Adipocyte (in vitro differentiated cells): ENCODE data around the gene ZBTB7C.

Experiments used
- DNase-seq: peaks from one replicate; pipeline ENCODE4 v3.0.0-alpha.2; 2015; ENCODE audit warnings: low read depth
- H3K27me3 ChIP-seq: replicated peaks from 2 replicates; pipeline ENCODE4 v1.7.0; 2013; ENCODE audit warnings: mild to moderate bottlenecking, low read length, moderate library complexity; ENCODE audit not compliant: control insufficient read depth, insufficient read depth
- H3K36me3 ChIP-seq: 2 replicates; pipeline ENCODE4 v1.7.0; 2013; ENCODE audit warnings: low read length, mild to moderate bottlenecking, moderate library complexity; ENCODE audit not compliant: control insufficient read depth, insufficient read depth, severe bottlenecking
- H3K4me1 ChIP-seq: 2 replicates; pipeline ENCODE4 v1.7.0; 2013; ENCODE audit warnings: mild to moderate bottlenecking, low read length, moderate library complexity; ENCODE audit not compliant: control insufficient read depth, insufficient read depth
- H3K4me3 ChIP-seq: 2 replicates; pipeline ENCODE4 v1.7.0; 2013; ENCODE audit warnings: mild to moderate bottlenecking, low read length, moderate library complexity
- H3K9ac ChIP-seq: 2 replicates; pipeline ENCODE4 v1.7.0; 2013; ENCODE audit warnings: mild to moderate bottlenecking, low read length, moderate library complexity
- H3K9me3 ChIP-seq: 2 replicates; pipeline ENCODE4 v1.7.0; 2013; ENCODE audit warnings: mild to moderate bottlenecking, low read length, moderate library complexity; ENCODE audit not compliant: control insufficient read depth

Gene ZBTB7C

GRCh38 chr18:48318436-48318835 lies 90.7 kb downstream of the ZBTB7C start:
- H3K9me3 ChIP-seq = no peaks in the 10 kb centered on the region
- peaks cover 11% of the 10 kb centered on the region for H3K4me1 ChIP-seq
- no peaks in the 10 kb centered on the region for H3K27me3 ChIP-seq
- H3K4me3 ChIP-seq = no peak overlapping the region
- H3K9ac ChIP-seq = no peak overlapping the region
- H3K36me3 ChIP-seq = no peaks in the 10 kb centered on the region
- DNase-seq = no peak

- Histone ChIP-seq H3K9me3 (no peaks in the 10 kb centered on the region), H3K9ac (no peak overlapping the region), H3K4me1 (peaks cover 11% of the 10 kb centered on the region), H3K36me3 (no peaks in the 10 kb centered on the region), H3K4me3 (no peak overlapping the region), H3K27me3 (no peaks in the 10 kb centered on the region)
- DNase-seq = no peak
Measured at GRCh38 chr18:48317781-48318381, 91.3 kb downstream of the ZBTB7C start.

- H3K9ac ChIP-seq = no peak overlapping the region
- no peaks in the 10 kb centered on the region for H3K9me3 ChIP-seq
- no peaks in the 10 kb centered on the region for H3K27me3 ChIP-seq
- DNase-seq = no peak
- H3K4me1 ChIP-seq = peaks cover 11% of the 10 kb centered on the region
- H3K4me3 ChIP-seq = no peak overlapping the region
- H3K36me3 ChIP-seq = no peaks in the 10 kb centered on the region
Measured at GRCh38 chr18:48316177-48316576, 93.0 kb downstream of the ZBTB7C start.

GRCh38 chr18:48314690-48315089 lies 94.5 kb downstream of the ZBTB7C start:
- H3K4me1 ChIP-seq = peaks cover 12% of the 10 kb centered on the region
- no peaks in the 10 kb centered on the region for H3K9me3 ChIP-seq
- no peaks in the 10 kb centered on the region for H3K36me3 ChIP-seq
- H3K4me3 ChIP-seq = no peak overlapping the region
- no peaks in the 10 kb centered on the region for H3K27me3 ChIP-seq
- DNase-seq = no peak
- H3K9ac ChIP-seq = no peak overlapping the region

- Histone ChIP-seq H3K9ac (no peak overlapping the region), H3K4me1 (peaks cover 7% of the 10 kb centered on the region)
Measured at GRCh38 chr18:48313792-48314191, 95.4 kb downstream of the ZBTB7C start.

GRCh38 chr18:48312066-48312465 lies 97.1 kb downstream of the ZBTB7C start:
- Histone ChIP-seq H3K9me3 (no peaks in the 10 kb centered on the region), H3K27me3 (peaks cover 6% of the 10 kb centered on the region), H3K4me1 (peaks cover 7% of the 10 kb centered on the region), H3K9ac (no peak overlapping the region), H3K36me3 (no peaks in the 10 kb centered on the region), H3K4me3 (no peak overlapping the region)
- no peak for DNase-seq

More at GRCh38 chr18:48313792-48314191, 95.4 kb downstream of the ZBTB7C start:
- no peak for DNase-seq
- Histone ChIP-seq H3K36me3 (no peaks in the 10 kb centered on the region), H3K4me3 (no peak overlapping the region), H3K27me3 (peaks cover 2% of the 10 kb centered on the region), H3K9me3 (no peaks in the 10 kb centered on the region)

GRCh38 chr18:48310999-48311398 lies 98.2 kb downstream of the ZBTB7C start:
- H3K36me3 ChIP-seq = no peaks in the 10 kb centered on the region
- H3K4me3 ChIP-seq = no peak overlapping the region
- no peaks in the 10 kb centered on the region for H3K9me3 ChIP-seq
- DNase-seq = no peak
- H3K9ac ChIP-seq = no peak overlapping the region
- H3K27me3 ChIP-seq = peaks cover 9% of the 10 kb centered on the region
- peaks cover 7% of the 10 kb centered on the region for H3K4me1 ChIP-seq

- no peak overlapping the region for H3K9ac ChIP-seq
- H3K4me1 ChIP-seq = peaks cover 7% of the 10 kb centered on the region
- peaks cover 11% of the 10 kb centered on the region for H3K27me3 ChIP-seq
- H3K4me3 ChIP-seq = no peak overlapping the region
- no peak for DNase-seq
- no peaks in the 10 kb centered on the region for H3K9me3 ChIP-seq
- H3K36me3 ChIP-seq = no peaks in the 10 kb centered on the region
Measured at GRCh38 chr18:48310353-48310752, 98.8 kb downstream of the ZBTB7C start.

GRCh38 chr18:48308755-48309575 lies 100.2 kb downstream of the ZBTB7C start:
- H3K36me3 ChIP-seq = no peaks in the 10 kb centered on the region
- no peak for DNase-seq
- no peak overlapping the region for H3K4me3 ChIP-seq
- H3K9me3 ChIP-seq = no peaks in the 10 kb centered on the region
- no peak overlapping the region for H3K9ac ChIP-seq
- H3K27me3 ChIP-seq = peaks cover 11% of the 10 kb centered on the region
- peaks cover 7% of the 10 kb centered on the region for H3K4me1 ChIP-seq

- Histone ChIP-seq H3K36me3 (no peaks in the 10 kb centered on the region), H3K4me3 (no peak overlapping the region), H3K4me1 (peaks cover 7% of the 10 kb centered on the region), H3K9ac (no peak overlapping the region), H3K27me3 (peaks cover 12% of the 10 kb centered on the region), H3K9me3 (no peaks in the 10 kb centered on the region)
- no peak for DNase-seq
Measured at GRCh38 chr18:48308027-48308635, 101.1 kb downstream of the ZBTB7C start.

GRCh38 chr18:48306838-48307237 lies 102.3 kb downstream of the ZBTB7C start:
- Histone ChIP-seq H3K27me3 (peaks cover 18% of the 10 kb centered on the region), H3K9ac (no peak overlapping the region), H3K9me3 (no peaks in the 10 kb centered on the region), H3K4me1 (peaks cover 7% of the 10 kb centered on the region), H3K4me3 (no peak overlapping the region), H3K36me3 (no peaks in the 10 kb centered on the region)
- no peak for DNase-seq
